ENCODE results near the gene ALS2.
A peak's percentile ranks its signal among the peaks of the same experiment; 100 is the strongest.
"Not testable (repeated sequence)": the region's sequence is repeated elsewhere in the genome, so short reads cannot be mapped to it uniquely, and the experiment has no call there.

ALS2 gene

GRCh38 chr2:201793631-201794030 is 12.9 kb upstream of the ALS2 start:
- DNase-seq: no peak

GRCh38 chr2:201790989-201791388 is 10.3 kb upstream of the ALS2 start:
- no peak for DNase-seq

GRCh38 chr2:201790291-201790690 is 9.6 kb upstream of the ALS2 start:
- DNase-seq: no peak

- DNase-seq: no peak
Observed at GRCh38 chr2:201789395-201789794, 8.7 kb upstream of the ALS2 start.

- DNase-seq: no peak
Observed at GRCh38 chr2:201788371-201788770, 7.6 kb upstream of the ALS2 start.

- no peak for DNase-seq
Observed at GRCh38 chr2:201786471-201786870, 5.7 kb upstream of the ALS2 start.

- no peak for DNase-seq
Observed at GRCh38 chr2:201785135-201785534, 4.4 kb upstream of the ALS2 start.

GRCh38 chr2:201784563-201784962 is 3.8 kb upstream of the ALS2 start:
- no peak for DNase-seq

GRCh38 chr2:201781557-201782051 is 871 bp upstream of the ALS2 start:
- DNase-seq: peak in 2 of 5 donors; percentile 2 to 8

- no peak for DNase-seq
Observed at GRCh38 chr2:201779901-201780673, 646 bp downstream of the ALS2 start.

GRCh38 chr2:201777869-201778268 is 2.9 kb downstream of the ALS2 start:
- no peak for DNase-seq

GRCh38 chr2:201777043-201777442 is 3.7 kb downstream of the ALS2 start:
- no peak for DNase-seq

GRCh38 chr2:201775326-201775725 is 5.4 kb downstream of the ALS2 start:
- DNase-seq: no peak

GRCh38 chr2:201774546-201774945 is 6.2 kb downstream of the ALS2 start:
- DNase-seq: no peak

GRCh38 chr2:201773990-201774389 is 6.7 kb downstream of the ALS2 start:
- no peak for DNase-seq

GRCh38 chr2:201769666-201770373 is 10.9 kb downstream of the ALS2 start:
- DNase-seq: no peak

GRCh38 chr2:201768918-201769317 is 11.8 kb downstream of the ALS2 start:
- DNase-seq: no peak

GRCh38 chr2:201765799-201766198 is 14.9 kb downstream of the ALS2 start:
- no peak for DNase-seq

GRCh38 chr2:201764469-201764868 is 16.3 kb downstream of the ALS2 start:
- DNase-seq: not testable (repeated sequence)

GRCh38 chr2:201761101-201761500 is 19.6 kb downstream of the ALS2 start:
- DNase-seq: no peak

- no peak for DNase-seq
Observed at GRCh38 chr2:201759567-201759966, 21.2 kb downstream of the ALS2 start.

GRCh38 chr2:201758873-201759272 is 21.9 kb downstream of the ALS2 start:
- no peak for DNase-seq

GRCh38 chr2:201758234-201758633 is 22.5 kb downstream of the ALS2 start:
- DNase-seq: no peak

- DNase-seq: no peak
Observed at GRCh38 chr2:201754717-201755415, 25.9 kb downstream of the ALS2 start.
